IPS-20b (cell line): Measurements from ENCODE around the gene FGFR3.

Experiments used
- H3K27ac ChIP-seq: one replicate; pipeline ENCODE4 v1.5.1; 2013; ENCODE audit warnings: low read length
- H3K27me3 ChIP-seq: 2 replicates; pipeline ENCODE4 v1.6.1; 2013; ENCODE audit warnings: mild to moderate bottlenecking, low read length, inconsistent platforms; ENCODE audit not compliant: insufficient read depth
- H3K36me3 ChIP-seq: 2 replicates; pipeline ENCODE4 v1.6.1; 2013; ENCODE audit warnings: low read depth, mild to moderate bottlenecking, inconsistent platforms, low read length, moderate library complexity; ENCODE audit not compliant: insufficient read depth
- H3K4me1 ChIP-seq: 2 replicates; pipeline ENCODE4 v1.6.1; 2013; ENCODE audit warnings: mild to moderate bottlenecking, control low read depth, inconsistent platforms, low read length, moderate library complexity; ENCODE audit not compliant: insufficient read depth
- H3K4me3 ChIP-seq: 2 replicates; pipeline ENCODE4 v1.5.1; 2013; ENCODE audit warnings: mild to moderate bottlenecking, low read length, inconsistent platforms
- H3K9ac ChIP-seq: 2 replicates; pipeline ENCODE4 v1.6.1; 2013; ENCODE audit warnings: low read depth, mild to moderate bottlenecking, inconsistent platforms, low read length, moderate library complexity
- H3K9me3 ChIP-seq: 2 replicates; pipeline ENCODE4 v1.6.1; 2013; ENCODE audit warnings: mild to moderate bottlenecking, low read depth, low read length, inconsistent platforms; ENCODE audit not compliant: insufficient read depth

Gene FGFR3

DNA sequence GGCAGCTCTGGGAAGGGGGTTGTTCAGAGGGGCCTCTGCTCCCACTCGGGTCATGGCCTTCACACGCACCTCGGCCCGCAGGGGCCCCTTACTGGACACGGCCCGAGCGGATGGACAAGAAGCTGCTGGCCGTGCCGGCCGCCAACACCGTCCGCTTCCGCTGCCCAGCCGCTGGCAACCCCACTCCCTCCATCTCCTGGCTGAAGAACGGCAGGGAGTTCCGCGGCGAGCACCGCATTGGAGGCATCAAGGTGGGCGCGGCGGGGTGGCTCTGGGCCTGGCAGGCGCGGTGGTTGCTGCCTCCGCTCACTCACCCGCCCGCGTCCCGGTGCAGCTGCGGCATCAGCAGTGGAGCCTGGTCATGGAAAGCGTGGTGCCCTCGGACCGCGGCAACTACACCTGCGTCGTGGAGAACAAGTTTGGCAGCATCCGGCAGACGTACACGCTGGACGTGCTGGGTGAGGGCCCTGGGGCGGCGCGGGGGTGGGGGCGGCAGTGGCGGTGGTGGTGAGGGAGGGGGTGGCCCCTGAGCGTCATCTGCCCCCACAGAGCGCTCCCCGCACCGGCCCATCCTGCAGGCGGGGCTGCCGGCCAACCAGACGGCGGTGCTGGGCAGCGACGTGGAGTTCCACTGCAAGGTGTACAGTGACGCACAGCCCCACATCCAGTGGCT lies 8.3 kb downstream of the FGFR3 start:
- no peaks in the 10 kb centered on the region for H3K4me1 ChIP-seq
- no peaks in the 10 kb centered on the region for H3K9me3 ChIP-seq
- H3K27me3 ChIP-seq, result peaks cover 1% of the 10 kb centered on the region; the same call in 1 of the 2 replicates
- peaks cover 8% of the 10 kb centered on the region; the same call in 1 of the 2 replicates for H3K36me3 ChIP-seq
- no peak overlapping the region for H3K27ac ChIP-seq
- H3K4me3 ChIP-seq, result no peak overlapping the region
- H3K9ac ChIP-seq, result no peak overlapping the region

DNA sequence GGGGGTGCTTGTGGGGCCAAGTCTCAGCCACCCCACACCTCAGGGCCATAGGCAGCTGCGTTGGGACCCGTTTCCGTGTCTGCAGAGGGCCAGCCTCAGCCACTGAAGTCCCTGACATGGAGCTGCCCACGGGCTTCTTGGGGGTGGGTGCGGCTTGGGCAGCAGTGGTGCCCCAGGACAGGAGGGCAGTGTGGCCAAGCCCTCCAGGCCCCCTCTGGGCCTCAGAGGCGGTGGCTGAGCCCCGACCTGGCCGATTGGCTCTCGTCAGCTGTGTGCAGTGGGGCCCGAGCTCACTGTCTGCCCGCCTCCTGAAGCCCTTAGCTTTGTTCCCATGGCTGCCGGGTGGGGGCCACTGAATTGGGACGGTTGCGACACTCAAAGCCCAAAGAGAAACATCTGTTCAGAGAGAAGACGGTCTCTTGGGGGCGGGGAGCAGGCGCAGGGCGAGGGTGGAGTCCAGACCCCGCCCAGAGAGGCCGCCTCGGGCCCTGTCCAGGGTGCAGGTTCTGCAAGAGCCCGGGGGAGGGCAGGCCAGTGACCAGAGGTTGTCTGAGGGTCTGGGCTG lies 9.1 kb downstream of the FGFR3 start:
- Histone ChIP-seq H3K27ac (no peak overlapping the region), H3K9ac (no peak overlapping the region), H3K4me3 (no peak overlapping the region), H3K36me3 (peaks cover 8% of the 10 kb centered on the region; the same call in 1 of the 2 replicates), H3K9me3 (no peaks in the 10 kb centered on the region), H3K27me3 (no peaks in the 10 kb centered on the region), H3K4me1 (no peaks in the 10 kb centered on the region)

DNA sequence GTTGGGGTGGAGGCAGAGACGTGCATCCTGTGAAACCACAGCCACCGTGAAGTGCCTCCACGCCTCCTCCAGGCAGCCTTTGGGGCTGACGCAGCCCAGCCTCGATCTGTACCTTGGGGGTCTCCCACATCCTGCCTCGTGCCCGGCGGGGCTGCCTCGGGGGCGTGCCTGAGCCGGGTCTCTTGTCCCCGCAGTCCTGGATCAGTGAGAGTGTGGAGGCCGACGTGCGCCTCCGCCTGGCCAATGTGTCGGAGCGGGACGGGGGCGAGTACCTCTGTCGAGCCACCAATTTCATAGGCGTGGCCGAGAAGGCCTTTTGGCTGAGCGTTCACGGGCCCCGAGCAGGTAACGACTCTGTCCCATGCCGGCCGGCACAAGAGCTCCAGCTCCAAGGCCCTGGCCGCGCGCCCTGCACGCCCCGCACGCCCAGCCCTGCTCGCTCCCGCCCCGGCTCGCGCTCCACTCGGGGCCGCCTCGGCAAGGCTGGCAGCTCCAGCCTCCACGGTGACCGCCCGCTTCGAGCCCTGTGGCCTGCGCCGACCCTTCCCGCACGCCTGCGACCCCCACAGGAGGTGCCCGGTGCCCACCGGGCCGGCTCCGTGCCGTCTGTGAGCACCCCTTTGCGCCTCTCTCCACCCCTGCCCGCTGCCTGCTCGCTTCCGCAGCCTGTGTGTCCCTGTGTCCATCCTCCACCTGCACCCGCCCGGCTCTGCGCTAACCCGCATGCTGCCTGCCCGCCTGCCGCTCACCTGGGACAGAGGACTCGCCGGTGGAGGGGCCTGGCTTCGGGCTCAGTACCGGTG lies 9.8 kb downstream of the FGFR3 start:
- Histone ChIP-seq H3K9me3 (no peaks in the 10 kb centered on the region), H3K9ac (no peak overlapping the region), H3K36me3 (peaks cover 8% of the 10 kb centered on the region; the same call in 1 of the 2 replicates), H3K27ac (no peak overlapping the region), H3K4me3 (no peak overlapping the region), H3K27me3 (no peaks in the 10 kb centered on the region), H3K4me1 (no peaks in the 10 kb centered on the region)

DNA sequence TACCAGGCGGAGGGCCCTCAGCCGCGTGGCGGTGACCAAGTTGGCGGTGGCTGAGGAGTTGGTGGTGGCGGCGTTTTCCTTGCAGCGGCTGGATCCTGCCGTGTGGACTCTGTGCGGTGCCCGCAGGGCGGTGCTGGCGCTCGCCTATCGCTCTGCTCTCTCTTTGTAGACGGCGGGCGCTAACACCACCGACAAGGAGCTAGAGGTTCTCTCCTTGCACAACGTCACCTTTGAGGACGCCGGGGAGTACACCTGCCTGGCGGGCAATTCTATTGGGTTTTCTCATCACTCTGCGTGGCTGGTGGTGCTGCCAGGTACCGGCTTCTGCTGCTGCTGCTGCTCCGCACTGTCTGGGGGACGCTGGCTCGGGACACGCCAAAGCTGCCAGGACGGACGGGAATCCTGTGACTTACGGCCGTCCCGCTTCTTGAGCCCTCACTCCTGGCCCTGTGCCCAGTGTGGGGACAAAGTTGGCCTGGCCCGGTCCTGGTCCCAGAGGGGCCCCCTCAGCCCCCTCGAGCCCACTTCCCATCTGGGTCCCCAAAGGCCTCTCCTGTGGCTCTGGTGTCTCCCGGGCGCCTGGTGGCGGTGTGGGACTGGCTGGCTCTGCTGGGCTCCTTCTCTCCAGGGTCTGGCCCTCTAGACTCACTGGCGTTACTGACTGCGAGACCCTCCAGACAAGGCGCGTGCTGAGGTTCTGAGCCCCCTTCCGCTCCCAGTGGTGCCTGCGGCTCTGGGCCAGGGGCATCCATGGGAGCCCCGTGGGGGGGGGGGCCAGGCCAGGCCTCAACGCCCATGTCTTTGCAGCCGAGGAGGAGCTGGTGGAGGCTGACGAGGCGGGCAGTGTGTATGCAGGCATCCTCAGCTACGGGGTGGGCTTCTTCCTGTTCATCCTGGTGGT lies 10.7 kb downstream of the FGFR3 start:
- H3K9me3 ChIP-seq, result no peaks in the 10 kb centered on the region
- H3K4me3 ChIP-seq, result no peak overlapping the region
- peaks cover 8% of the 10 kb centered on the region; the same call in 1 of the 2 replicates for H3K36me3 ChIP-seq
- H3K27me3 ChIP-seq, result no peaks in the 10 kb centered on the region
- no peak overlapping the region for H3K27ac ChIP-seq
- no peak overlapping the region for H3K9ac ChIP-seq
- H3K4me1 ChIP-seq, result no peaks in the 10 kb centered on the region

DNA sequence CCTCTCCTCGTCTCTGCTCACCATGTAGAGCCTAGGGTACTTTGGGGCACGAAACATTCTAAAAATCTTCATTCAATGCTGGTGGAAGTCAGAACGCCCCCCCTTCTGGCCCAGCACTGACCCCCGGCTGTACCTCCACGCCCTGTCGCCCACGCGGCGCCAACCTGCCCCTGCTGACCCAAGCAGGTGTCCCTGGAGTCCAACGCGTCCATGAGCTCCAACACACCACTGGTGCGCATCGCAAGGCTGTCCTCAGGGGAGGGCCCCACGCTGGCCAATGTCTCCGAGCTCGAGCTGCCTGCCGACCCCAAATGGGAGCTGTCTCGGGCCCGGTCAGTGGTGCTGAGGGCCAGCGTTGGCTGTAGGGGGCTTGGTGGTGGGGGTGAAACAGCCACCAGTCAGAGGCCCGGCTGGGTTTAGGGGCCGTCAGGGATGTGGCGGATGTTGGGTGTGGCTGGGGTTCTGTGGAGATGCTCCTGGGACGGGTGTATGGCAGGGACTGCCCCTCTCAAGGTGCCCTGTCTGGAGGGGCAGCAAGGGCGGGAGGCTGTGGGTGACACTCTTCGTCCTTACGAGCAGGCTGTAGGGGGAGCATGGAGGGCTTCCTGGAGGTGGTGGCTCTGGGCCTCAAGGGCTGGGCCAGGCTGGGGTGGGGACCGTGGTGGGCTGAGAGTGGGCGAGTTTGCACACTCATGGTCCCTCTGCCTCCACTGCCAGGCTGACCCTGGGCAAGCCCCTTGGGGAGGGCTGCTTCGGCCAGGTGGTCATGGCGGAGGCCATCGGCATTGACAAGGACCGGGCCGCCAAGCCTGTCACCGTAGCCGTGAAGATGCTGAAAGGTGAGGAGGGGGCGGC lies 11.8 kb downstream of the FGFR3 start:
- H3K9me3 ChIP-seq, result no peaks in the 10 kb centered on the region
- H3K4me3 ChIP-seq, result no peak overlapping the region
- no peak overlapping the region for H3K9ac ChIP-seq
- no peaks in the 10 kb centered on the region for H3K4me1 ChIP-seq
- no peak overlapping the region for H3K27ac ChIP-seq
- H3K36me3 ChIP-seq, result peaks cover 8% of the 10 kb centered on the region; the same call in 1 of the 2 replicates
- H3K27me3 ChIP-seq, result no peaks in the 10 kb centered on the region

DNA sequence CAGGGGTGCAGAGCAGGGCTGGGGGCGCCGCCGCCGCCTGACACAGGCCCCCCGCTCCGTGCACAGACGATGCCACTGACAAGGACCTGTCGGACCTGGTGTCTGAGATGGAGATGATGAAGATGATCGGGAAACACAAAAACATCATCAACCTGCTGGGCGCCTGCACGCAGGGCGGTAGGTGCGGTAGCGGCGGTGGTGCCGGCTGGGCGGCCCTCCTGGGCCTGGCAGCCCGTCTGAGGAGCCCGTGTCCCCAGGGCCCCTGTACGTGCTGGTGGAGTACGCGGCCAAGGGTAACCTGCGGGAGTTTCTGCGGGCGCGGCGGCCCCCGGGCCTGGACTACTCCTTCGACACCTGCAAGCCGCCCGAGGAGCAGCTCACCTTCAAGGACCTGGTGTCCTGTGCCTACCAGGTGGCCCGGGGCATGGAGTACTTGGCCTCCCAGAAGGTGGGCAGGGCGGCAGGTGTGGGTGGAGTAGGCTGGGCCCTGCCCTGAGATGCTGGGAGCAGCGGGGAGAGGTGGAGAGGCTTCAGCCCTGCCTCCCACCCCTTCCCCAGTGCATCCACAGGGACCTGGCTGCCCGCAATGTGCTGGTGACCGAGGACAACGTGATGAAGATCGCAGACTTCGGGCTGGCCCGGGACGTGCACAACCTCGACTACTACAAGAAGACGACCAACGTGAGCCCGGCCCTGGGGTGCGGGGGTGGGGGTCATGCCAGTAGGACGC lies 12.6 kb downstream of the FGFR3 start:
- H3K9ac ChIP-seq, result no peak overlapping the region
- H3K9me3 ChIP-seq, result no peaks in the 10 kb centered on the region
- H3K27me3 ChIP-seq, result no peaks in the 10 kb centered on the region
- no peak overlapping the region for H3K27ac ChIP-seq
- peaks cover 8% of the 10 kb centered on the region; the same call in 1 of the 2 replicates for H3K36me3 ChIP-seq
- H3K4me1 ChIP-seq, result no peaks in the 10 kb centered on the region
- no peak overlapping the region for H3K4me3 ChIP-seq

DNA sequence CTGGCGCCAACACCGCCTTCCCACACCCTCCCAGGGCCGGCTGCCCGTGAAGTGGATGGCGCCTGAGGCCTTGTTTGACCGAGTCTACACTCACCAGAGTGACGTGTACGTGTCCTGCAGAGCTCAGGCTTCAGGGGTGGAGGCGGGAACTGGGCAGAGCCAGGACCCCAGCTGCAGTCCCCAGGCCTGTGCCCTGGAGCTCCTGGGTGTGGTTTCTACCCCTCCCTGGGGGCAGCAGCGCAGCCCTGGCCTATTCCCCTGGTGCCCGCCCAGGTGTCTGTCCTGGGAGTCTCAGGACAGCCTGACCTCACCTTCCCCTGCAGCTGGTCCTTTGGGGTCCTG lies 13.1 kb downstream of the FGFR3 start:
- Histone ChIP-seq H3K27ac (no peak overlapping the region), H3K27me3 (no peaks in the 10 kb centered on the region), H3K4me3 (no peak overlapping the region), H3K36me3 (peaks cover 8% of the 10 kb centered on the region; the same call in 1 of the 2 replicates), H3K9ac (no peak overlapping the region), H3K4me1 (no peaks in the 10 kb centered on the region), H3K9me3 (no peaks in the 10 kb centered on the region)

DNA sequence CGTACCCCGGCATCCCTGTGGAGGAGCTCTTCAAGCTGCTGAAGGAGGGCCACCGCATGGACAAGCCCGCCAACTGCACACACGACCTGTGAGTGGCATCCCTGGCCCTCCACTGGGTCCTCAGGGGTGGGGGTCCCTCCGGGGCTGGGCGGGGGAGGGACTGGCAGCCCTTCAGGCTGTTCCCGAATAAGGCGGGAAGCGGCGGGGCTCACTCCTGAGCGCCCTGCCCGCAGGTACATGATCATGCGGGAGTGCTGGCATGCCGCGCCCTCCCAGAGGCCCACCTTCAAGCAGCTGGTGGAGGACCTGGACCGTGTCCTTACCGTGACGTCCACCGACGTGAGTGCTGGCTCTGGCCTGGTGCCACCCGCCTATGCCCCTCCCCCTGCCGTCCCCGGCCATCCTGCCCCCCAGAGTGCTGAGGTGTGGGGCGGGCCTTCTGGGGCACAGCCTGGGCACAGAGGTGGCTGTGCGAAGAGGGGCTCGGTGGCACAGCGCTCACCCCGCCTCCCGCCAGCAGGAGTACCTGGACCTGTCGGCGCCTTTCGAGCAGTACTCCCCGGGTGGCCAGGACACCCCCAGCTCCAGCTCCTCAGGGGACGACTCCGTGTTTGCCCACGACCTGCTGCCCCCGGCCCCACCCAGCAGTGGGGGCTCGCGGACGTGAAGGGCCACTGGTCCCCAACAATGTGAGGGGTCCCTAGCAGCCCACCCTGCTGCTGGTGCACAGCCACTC lies 13.7 kb downstream of the FGFR3 start:
- peaks cover 8% of the 10 kb centered on the region; the same call in 1 of the 2 replicates for H3K36me3 ChIP-seq
- no peak overlapping the region for H3K27ac ChIP-seq
- no peaks in the 10 kb centered on the region for H3K9me3 ChIP-seq
- H3K9ac ChIP-seq, result no peak overlapping the region
- no peaks in the 10 kb centered on the region for H3K4me1 ChIP-seq
- H3K27me3 ChIP-seq, result no peaks in the 10 kb centered on the region
- no peak overlapping the region for H3K4me3 ChIP-seq

DNA sequence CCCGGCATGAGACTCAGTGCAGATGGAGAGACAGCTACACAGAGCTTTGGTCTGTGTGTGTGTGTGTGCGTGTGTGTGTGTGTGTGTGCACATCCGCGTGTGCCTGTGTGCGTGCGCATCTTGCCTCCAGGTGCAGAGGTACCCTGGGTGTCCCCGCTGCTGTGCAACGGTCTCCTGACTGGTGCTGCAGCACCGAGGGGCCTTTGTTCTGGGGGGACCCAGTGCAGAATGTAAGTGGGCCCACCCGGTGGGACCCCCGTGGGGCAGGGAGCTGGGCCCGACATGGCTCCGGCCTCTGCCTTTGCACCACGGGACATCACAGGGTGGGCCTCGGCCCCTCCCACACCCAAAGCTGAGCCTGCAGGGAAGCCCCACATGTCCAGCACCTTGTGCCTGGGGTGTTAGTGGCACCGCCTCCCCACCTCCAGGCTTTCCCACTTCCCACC lies 14.3 kb downstream of the FGFR3 start:
- no peak overlapping the region for H3K27ac ChIP-seq
- peaks cover 8% of the 10 kb centered on the region; the same call in 1 of the 2 replicates for H3K36me3 ChIP-seq
- no peaks in the 10 kb centered on the region for H3K27me3 ChIP-seq
- no peaks in the 10 kb centered on the region for H3K4me1 ChIP-seq
- H3K9ac ChIP-seq, result no peak overlapping the region
- H3K4me3 ChIP-seq, result no peak overlapping the region
- no peaks in the 10 kb centered on the region for H3K9me3 ChIP-seq

DNA sequence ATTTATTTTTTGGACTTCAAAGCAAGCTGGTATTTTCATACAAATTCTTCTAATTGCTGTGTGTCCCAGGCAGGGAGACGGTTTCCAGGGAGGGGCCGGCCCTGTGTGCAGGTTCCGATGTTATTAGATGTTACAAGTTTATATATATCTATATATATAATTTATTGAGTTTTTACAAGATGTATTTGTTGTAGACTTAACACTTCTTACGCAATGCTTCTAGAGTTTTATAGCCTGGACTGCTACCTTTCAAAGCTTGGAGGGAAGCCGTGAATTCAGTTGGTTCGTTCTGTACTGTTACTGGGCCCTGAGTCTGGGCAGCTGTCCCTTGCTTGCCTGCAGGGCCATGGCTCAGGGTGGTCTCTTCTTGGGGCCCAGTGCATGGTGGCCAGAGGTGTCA lies 15.3 kb downstream of the FGFR3 start:
- no peaks in the 10 kb centered on the region for H3K4me1 ChIP-seq

More for the DNA sequence above, 15.3 kb downstream of the FGFR3 start:
- H3K4me3 ChIP-seq, result no peak overlapping the region
- no peak overlapping the region for H3K27ac ChIP-seq
- peaks cover 9% of the 10 kb centered on the region for H3K36me3 ChIP-seq
- H3K9ac ChIP-seq, result no peak overlapping the region
- H3K9me3 ChIP-seq, result no peaks in the 10 kb centered on the region
- H3K27me3 ChIP-seq, result no peaks in the 10 kb centered on the region
